AML-193 (cell line): ENCODE results near the gene RNGTT.
"Not testable (repeated sequence)": the region's sequence is repeated elsewhere in the genome, so short reads cannot be mapped to it uniquely, and the experiment has no call there.

Experiments
- DNase-seq, 2 experiments: peaks; one replicate each; lab custom pipeline; 2025; lab: John Stamatoyannopoulos, UW

The RNGTT gene

DNA sequence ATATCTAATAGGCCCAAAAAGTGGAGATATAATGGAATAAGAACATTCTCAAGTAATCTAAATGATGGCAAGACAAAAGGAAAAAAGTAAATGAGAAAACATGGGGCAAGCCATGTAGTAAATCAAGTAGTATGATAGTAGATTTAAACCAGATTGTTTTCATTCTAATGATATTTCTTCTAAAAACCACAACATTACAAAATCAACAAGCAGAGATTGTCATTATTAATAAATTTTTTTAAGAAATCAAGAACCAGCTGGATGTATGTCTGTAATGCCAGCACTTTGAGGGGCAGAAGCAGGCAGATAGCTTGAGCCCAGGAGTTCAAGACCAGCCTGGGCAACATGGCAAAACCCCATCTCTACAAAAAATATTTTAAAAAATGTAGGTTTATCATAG lies 155.0 kb downstream of the RNGTT start:
- no peak for DNase-seq

DNA sequence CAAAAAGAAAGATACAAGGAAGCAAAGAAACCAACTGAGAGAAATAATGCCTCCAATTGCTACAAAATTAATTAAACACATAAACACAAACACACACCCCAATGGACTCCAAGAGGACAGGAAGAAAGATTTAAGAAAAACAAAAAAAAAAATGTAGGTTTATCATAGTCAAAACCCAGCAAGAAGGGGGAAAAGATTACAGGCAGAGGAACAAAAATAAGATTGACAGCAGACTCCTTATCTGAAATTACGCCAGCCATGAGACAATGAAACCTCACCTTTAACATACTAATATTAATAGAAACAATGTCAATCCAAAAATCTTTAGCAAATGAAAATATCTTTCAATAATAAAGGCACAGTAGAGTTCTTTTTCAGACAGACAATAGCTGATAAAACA lies 155.8 kb downstream of the RNGTT start:
- DNase-seq: no peak

DNA sequence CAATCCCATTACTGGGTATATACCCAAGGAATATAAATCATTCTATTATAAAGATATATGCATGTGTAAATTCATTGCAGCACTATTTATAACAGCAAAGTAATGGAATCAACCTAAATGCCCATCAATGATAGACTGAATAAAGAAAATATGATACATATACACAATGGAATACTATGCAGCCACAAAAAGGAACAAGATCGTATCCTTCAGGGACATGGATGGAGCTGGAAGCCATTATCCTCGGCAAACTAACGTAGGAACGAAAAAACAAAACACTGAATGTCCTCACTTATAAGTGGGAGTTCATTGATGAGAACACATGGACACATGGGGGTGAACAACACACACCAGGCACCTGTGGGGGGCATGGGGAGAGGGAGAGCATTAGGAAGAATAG lies 156.7 kb downstream of the RNGTT start:
- no peak for DNase-seq

DNA sequence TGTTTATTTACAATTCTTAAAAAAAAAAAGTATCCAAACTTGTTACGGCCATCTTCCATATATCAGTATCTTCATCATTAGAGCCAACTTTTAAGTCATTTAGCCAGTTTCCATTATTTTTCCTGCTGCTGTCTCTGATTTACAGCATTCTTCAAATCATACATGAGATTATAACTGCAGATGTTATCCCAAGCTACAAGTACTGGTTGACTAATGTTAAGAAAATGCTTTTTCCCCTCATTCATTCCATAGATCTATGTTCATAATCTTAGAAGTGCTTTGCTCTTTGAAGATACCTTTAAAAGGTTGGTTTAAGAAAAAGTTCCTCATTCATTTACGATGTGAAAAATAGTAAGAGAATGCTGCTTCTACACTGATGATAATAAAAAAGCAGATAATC lies 158.7 kb downstream of the RNGTT start:
- DNase-seq: no peak

DNA sequence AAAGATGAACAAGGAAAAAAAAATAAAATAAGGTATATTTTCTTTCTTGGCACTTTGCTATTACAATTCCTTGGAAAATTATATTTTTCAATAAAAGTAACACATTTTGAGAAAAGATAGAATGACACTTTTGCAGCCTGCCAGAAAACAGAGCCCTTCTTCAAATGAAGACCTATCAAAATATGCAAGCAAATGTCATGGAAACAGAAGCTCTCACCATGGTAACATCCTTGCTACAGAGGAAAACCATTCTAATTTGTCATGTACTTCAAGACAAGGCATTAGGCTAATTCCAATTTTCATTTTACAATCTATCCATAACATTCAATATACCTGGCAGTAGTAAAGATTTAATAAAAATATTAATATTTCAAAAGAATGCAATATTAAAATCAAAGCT lies 177.9 kb downstream of the RNGTT start:
- DNase-seq: no peak

DNA sequence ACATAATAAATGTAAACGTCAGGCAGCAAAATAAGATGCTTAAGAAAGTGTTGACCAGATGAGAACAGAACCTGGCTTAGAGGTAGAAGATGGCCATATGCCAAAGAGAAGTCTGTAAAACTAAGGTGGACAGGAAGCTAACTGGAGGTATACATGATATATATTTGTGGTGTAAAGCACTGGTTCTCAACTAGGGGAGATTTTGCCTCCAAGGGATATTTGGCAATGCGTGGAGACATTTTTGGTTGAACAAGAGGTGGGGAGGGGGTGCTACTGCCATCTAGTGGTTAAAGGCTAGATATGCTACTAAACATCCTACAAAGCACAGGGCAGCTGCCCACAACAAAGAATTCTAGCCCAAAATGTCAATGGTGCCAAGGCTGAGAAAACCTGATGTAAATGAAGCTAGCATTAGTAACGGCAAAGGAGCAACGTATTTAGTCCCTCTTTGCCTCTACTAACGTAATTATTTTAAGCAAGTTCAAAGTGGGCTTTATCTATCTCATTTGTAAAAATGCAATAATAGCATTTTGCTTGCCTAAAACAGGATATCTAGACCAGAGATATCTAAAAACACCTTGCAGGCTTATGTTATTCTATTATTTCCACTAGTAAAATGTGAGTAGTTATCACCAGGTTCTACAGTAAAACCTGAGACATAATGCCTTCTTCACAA lies 182.6 kb downstream of the RNGTT start:
- peak; percentile 85 to 88 for DNase-seq

DNA sequence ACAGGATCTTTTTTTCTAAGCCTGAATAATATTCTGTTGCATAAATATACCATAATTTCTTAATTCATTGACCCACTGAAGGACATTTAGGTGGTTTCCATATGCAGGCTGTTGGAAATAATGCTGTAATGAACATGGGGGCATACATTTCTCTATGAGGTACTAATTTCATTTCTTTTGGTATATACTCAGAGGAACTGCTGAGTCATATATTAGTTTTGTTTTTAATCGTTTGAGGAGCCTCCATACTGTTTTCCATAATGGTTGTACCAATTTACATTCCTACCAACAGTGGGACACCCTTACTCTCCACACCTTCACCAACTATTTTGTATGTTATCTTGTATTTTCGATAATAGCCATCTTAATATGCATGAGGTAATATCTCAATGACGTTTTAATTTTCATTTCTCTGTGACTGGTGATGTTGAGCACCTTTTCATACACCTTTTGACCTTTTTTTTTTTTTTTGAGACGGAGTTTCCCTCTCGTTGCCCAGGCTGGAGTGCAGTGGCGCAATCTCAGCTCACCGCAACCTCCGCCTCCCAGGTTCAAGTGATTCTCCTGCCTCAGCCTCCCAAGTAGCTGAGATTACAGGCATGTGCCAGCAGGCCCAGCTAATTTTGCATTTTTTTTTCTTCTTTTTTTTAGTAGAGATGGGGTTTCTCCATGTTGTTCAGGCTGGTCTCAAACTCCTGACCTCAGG lies 187.4 kb downstream of the RNGTT start:
- no peak for DNase-seq

DNA sequence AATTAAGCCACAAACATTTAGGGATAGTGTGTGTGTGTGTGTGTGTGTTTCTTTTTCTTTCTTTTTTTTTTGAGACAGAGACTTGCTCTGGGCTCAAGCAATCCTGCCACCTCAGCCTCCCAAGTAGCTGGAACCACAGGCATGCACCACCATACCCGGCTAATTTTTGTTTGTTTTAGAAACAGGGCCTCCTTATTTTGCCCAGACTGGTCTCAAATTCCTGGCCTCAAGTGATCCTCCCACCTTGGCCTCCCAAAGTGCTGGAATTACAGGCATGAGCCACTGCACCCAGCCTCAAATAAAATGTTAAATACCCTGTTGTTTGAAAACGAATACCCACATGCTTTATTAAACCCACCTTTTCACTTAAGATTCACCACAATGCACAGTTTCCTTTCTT lies 195.3 kb downstream of the RNGTT start:
- DNase-seq: not testable (repeated sequence)

DNA sequence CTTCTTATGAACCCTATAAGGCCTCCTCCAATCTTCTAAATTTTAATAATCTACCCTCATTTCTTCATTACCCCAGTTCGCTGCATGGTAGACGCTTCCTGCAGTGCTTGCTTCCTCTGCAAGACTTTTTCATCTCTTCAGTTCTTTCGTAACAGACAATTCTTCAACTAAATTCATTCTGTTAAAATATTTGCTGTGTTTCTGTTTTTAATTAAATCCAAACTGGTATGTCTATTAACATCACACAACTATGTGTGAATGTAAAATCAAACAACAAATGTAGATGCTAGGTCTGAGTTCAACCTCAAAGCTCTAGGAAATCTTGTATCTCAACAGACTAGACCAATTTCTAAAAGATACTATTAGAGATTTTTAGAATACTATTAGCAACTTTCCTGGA lies 199.3 kb downstream of the RNGTT start:
- DNase-seq: no peak

DNA sequence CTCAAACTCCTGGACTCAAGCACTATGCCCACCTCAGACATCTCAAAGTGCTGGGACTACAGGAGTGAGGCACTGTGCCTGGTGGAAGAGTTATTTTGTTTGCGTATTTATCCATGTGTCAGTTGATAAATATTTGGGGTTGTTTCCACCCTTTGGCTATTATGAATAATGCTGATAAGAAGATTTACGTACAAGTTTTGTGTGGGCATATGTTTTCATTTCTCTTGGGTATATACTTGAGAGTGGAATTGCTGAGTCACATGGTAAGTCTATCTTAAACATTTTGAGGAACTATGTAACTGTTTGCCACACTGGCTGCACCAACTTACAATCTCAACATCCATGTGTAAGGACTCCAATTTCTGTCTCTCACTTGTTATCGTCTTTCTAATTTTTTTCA lies 200.3 kb downstream of the RNGTT start:
- DNase-seq: peak; percentile 36 to 39

DNA sequence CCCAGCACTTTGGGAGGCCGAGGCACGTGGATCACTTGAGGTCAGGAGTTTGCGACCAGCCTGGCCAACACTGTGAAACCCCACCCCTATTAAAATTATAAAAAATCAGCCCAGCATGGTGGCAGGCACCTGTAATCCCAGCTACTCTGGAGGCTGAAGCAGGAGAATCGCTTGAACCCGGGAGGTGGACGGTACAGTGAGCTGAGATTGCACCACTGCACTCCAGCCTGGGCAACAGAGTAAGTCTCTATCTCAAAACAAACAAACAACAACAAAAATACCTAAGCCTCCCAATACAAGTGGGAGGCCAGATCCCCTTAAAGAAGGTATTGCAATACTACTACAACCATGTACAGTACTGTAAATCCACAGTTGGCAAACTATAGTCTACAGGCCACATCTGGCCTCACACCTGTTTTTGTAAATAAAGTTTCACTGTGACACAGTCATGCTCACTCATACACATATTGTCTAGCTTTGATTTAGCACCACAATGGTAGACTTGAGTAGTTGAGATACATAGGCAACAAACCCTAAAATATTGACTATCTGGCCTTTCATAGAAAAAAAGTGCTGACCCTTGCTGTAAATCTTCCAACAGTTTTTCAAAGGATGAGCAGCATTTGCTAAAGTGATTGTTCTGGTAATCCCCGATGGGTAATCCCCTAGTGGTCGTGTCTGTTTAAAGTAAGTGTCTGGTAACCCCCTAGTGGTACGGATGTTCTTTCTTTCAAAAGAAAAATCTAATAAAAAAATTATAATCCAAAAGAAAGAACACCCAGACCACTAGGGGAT lies 202.0 kb downstream of the RNGTT start:
- no peak for DNase-seq

DNA sequence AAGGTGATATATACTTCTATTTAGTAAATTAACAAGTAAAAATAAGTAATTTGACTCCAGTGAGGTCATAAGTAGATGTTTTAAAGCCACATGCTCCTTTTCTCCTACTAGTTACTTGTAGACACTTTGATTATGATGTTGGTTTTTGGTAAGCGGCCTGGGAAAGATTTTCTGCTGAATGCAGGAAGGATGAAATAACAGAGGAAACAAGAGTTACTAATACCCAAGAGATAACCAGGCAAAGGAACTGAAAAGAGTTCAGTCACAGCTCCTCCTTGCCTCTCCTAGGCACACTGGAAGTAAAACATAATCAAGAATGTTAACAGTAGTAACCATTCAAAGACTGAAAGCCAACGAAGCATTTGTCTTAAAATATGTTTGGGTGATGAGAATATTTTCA lies 203.3 kb downstream of the RNGTT start:
- DNase-seq: no peak

DNA sequence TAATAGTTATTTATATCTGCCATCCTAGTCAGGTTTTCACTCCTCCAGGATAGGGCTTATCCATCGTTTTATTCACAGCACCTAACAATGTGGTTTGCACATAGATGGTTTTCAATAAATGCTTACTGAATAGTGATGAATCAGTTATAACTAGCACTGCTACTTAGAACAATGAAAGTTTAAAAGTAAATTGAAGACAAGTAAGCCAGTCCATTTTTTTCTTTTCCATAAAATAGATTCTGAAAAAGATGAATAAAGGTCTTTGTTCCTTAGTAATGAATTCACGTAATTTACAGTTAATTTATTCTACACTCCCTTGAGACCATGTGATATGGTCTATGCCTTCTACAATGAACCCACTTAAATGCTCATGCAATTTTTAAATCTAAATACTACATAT lies 212.5 kb downstream of the RNGTT start:
- no peak for DNase-seq

DNA sequence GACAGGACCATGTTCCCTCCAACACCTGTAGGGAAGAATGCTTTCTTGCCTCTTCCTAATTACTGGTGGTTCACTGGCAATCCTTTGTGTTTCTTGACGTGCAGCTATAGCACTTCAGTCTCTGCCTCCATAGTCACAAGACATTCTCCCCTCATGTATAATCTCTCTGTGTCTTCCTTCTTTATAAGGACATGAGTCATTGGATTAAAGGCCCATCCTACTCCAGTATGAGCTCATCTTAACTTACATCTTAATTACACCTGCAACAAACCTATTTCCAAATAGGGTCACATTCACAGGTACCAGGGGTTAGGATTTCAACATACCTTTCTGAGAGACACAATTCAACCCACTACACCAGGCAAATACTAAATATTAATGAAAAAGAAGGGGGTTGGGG lies 213.6 kb downstream of the RNGTT start:
- no peak for DNase-seq

DNA sequence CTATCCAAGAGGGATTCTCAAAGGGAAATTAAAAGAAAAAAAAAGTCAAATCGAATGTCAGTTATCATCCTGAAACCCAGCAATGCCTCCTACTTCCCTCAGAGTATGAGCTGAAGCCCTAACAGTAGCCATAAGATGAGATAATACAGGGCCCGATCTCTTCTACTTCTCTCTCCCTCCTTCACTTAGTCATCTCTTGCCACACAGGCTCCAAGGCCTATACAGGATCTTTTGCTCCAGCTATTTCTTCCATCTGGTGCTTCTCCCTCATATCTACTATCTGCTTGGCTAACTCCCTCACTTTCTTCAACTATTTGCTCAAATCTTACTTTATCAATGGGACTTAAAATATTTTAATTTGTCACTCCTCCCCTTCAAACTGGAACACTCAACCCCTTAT lies 215.3 kb downstream of the RNGTT start:
- DNase-seq: no peak

DNA sequence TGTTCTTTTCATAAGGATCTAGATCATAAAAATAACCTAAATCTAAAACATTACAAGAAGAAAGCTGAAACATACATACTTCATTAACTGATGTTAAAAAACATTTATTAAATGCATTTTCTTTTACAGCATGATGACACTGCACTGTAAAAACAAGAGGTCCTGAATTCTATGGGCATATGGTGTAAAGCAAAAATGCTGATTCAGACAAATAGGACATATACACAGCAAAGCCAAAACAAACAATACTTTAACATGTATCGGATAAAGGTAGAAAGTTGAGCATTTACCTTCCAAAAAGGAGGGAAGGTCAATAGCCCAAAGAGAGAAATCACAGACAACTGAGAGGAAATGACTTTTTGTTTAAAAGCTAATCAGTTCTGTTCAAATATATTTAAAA lies 221.5 kb downstream of the RNGTT start:
- no peak for DNase-seq

DNA sequence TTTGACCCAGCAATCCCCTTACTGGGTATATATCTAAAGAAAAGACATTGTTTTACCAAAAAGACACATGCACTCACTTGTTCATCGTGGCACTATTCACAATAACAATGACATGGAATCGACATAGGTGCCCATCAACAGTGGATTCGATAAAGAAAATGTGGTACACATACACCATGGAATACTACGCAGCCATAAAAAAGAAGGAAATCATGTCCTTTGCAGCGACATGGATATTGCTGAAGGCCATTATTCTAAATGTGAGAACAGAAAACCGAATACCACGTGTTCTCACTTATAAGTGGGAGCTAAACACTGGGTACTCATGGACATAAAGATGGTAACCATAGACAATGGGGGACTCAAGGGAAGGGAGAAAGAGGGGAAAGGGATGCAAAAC lies 222.3 kb downstream of the RNGTT start:
- no peak for DNase-seq

DNA sequence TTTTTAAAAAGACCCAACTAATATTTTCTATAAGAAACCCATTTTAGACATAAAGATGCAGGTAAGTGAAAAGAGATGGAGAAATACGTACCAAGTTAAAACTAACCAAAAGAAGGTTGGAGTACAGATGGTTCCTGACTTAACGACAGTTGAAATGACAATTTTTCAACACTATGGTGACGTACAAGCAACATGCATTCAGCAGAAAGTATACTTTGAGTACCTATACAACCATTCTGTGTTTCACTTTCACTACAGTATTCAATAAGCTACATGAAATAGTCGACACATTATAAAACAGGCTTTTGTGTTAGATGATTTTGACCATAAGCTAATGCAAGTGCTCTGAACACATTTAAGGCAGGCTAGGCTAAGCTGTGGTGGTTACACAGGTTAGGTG lies 228.9 kb downstream of the RNGTT start:
- no peak for DNase-seq

DNA sequence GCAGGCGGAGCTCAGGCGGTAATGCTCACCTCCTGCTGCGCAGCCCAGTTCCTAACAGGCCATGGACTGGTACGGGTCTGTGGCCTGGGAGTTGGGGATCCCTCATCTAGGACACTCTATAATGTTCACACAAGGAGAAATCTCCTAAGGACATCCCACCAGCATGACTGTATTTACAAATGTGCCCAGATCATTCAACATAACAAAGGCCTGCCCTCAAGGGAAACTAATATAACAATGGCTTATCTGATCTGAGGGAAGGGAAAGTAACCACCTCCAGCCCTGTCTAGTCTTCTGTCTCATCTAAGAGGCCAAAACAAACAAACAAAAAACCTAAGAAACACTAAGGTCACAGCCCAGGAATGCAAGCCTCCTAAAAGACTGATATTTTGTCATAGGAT lies 232.8 kb downstream of the RNGTT start:
- DNase-seq: no peak

DNA sequence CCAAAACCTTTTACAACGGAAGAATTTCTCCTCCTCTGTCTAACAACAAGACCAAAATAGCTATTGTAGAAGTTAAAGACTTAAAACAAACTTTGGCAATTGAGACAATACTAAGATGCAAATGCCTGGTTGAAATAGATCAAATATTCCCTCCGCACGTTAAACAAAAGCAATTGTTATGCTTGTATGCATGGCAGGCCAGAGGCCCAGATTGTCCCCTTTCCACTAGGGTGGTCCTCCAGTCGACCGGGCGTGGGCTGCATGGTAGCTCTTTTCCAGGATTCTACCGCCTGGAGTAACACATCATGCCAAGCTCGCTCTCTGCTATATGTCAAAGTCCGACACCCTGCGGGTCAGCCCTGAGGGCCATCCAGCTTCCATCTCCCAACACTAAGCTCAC lies 234.7 kb downstream of the RNGTT start:
- DNase-seq: no peak

DNA sequence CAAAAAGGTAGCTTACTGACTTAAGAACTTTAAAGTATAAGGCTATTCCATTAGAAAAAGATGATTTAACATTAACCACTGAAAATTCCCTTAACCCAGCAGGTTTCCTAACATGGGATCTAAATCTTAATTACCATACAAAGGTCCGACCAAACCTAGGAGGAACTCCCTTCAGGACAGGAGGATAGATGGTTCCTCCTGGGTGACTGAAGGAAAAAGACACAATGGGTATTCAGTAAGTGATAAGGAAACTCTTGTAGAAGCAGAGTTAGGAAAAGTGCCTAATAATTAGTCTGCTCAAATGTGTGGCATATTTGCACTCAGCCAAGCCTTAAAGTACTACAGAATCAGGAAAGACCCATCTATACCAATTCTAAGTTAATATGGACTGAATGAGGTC lies 237.0 kb downstream of the RNGTT start:
- not testable (repeated sequence) for DNase-seq

DNA sequence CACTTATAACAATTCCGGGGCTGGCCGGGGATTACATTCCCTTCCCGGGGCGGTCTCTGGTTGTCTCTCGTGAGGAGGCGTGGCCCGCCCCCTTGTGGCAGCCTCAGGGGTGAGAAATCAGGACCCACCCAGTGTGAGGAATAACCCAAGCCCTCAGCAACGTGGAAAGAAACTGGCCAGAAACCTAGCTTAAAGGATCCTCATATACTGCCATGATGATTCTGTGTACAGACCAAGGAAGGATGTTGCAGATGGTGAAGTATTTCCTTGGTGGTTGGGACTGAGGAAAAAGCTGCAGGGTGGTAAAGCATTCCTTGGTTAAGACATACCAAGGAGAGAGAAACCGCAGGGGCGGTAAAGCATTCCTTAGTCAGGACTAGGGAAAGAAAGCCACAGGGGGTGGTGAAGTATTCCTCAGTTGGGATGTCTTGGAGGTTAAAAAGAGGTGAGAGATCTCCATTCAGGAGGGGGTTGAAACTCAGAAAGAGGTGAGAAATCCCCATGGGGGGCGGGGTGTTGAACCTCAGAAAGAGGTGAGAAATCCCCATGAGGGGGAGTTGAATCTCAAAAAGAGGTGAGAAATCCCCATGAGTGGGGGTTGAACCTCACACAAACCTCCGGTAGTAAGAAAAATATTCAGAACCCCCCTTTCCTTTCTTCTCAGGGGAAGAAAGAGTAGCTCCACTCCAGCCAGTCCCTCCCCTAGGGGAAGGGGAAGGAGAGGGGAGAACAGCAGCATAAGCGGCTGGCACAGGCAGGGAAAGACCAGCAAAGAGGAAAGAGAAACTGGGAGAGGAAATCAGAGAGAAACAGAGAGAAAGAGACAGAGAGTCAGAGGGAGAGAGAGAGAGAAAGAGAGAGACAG lies 238.1 kb downstream of the RNGTT start:
- no peak for DNase-seq
